ENCODE data around the gene ATAD3C. TPM values are rescaled to one million over a fixed set of nuclear protein-coding genes. Genes with fewer than 3 reads are reported as not detected.
"Not testable (repeated sequence)": the region's sequence is repeated elsewhere in the genome, so short reads cannot be mapped to it uniquely, and the experiment has no call there.

Gene ATAD3C
- total RNA-seq, 1 donor from 2014 or later = 0.23 TPM

- Mint-ChIP-seq H3K27me3 (ENCODE audit: low read depth) (peaks cover 7% of the 10 kb centered on the region), H3K36me3 (ENCODE audit: low read depth) (no peaks in the 10 kb centered on the region), H3K4me3 (no peak overlapping the region), H3K4me1 (no peaks in the 10 kb centered on the region), H3K27ac (ENCODE audit: unreplicated experiment) (no peak overlapping the region), H3K9me3 (no peaks in the 10 kb centered on the region)
- TF ChIP-seq CTCF (conservative IDR thresholded peaks at IDR 0.05) = no peak
- no peak for DNase-seq (ENCODE audit: low read depth, low spot score)
These were observed 3.4 kb downstream of the ATAD3C start for GRCh38 chr1:1452882-1453281.

DNA sequence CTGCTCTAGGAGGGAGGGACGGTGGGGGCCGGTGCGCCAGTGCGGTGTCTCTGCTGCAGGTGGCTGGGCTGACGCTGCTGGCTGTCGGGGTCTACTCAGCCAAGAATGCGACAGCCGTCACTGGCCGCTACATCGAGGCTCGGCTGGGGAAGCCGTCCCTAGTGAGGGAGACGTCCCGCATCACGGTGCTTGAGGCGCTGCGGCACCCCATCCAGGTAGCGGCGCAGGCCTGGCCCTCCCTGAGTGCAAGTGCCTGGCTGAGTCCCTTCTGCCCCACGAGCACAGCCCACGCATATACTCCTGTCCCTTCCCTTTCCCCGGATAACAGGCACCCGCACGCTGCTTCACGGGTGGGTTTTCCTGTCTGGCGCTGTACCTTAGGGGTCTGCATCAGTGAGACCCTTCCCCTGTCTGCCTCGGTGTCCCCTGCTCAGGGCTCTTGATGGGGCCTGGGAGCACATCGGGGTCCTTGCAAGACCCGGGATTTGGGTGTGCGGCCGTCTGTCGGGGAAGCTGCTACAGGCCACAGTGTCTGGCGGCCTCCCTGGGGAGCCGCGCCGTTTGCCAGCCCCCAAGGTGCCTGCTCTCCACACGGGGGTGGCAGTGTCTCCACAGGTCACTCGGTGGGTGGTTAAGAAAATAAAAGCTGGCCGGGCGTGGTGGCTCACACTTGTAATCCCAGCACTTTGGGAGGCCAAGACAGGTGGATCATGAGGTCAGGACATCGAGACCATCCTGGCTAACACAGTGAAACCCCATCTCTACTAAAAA lies 5.0 kb downstream of the ATAD3C start:
- H3K36me3 Mint-ChIP-seq (ENCODE audit: low read depth); H3K9me3 Mint-ChIP-seq; H3K27ac Mint-ChIP-seq (ENCODE audit: unreplicated experiment); H3K4me1 Mint-ChIP-seq; DNase-seq (ENCODE audit: low read depth, low spot score); H3K27me3 Mint-ChIP-seq (ENCODE audit: low read depth); H3K4me3 Mint-ChIP-seq: not testable (repeated sequence)

- H3K9me3 Mint-ChIP-seq = no peaks in the 10 kb centered on the region
- H3K36me3 Mint-ChIP-seq (ENCODE audit: low read depth) = no peaks in the 10 kb centered on the region
- no peak for TF ChIP-seq CTCF (conservative IDR thresholded peaks at IDR 0.05)
- no peak for DNase-seq (ENCODE audit: low read depth, low spot score)
- no peaks in the 10 kb centered on the region for H3K27me3 Mint-ChIP-seq (ENCODE audit: low read depth)
- H3K27ac Mint-ChIP-seq (ENCODE audit: unreplicated experiment) = no peak overlapping the region
- no peaks in the 10 kb centered on the region for H3K4me1 Mint-ChIP-seq
- no peak overlapping the region for H3K4me3 Mint-ChIP-seq
These were observed 5.9 kb downstream of the ATAD3C start for GRCh38 chr1:1455366-1455884.

DNA sequence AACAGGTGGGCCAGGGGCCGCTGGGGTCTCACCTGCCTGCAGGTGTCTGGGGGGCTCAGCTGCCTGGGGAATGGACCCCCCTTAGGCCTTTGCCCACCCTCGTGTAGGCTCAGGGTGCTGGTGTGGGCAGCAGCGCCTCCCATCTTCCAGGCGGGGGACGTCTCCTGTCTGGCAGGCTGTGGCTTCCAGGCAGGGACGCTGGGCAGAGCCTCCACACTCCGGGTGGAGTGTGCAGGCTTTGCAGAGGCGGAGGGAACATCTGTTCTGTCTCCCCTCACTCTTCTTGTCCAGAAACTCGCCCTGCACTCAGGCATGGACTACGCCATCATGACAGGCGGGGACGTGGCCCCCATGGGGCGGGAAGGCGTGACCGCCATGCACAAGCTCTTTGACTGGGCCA lies 6.4 kb downstream of the ATAD3C start:
- not testable (repeated sequence) for H3K4me1 Mint-ChIP-seq; H3K36me3 Mint-ChIP-seq (ENCODE audit: low read depth); DNase-seq (ENCODE audit: low read depth, low spot score); H3K27me3 Mint-ChIP-seq (ENCODE audit: low read depth); H3K4me3 Mint-ChIP-seq; H3K9me3 Mint-ChIP-seq; H3K27ac Mint-ChIP-seq (ENCODE audit: unreplicated experiment)

- not testable (repeated sequence) for H3K4me1 Mint-ChIP-seq; H3K36me3 Mint-ChIP-seq (ENCODE audit: low read depth); H3K4me3 Mint-ChIP-seq; H3K27ac Mint-ChIP-seq (ENCODE audit: unreplicated experiment); H3K27me3 Mint-ChIP-seq (ENCODE audit: low read depth); H3K9me3 Mint-ChIP-seq; DNase-seq (ENCODE audit: low read depth, low spot score)
These were observed 7.3 kb downstream of the ATAD3C start for GRCh38 chr1:1456683-1457255.

GRCh38 chr1:1459156-1459555 lies 9.7 kb downstream of the ATAD3C start:
- not testable (repeated sequence) for H3K4me1 Mint-ChIP-seq; H3K4me3 Mint-ChIP-seq; H3K36me3 Mint-ChIP-seq (ENCODE audit: low read depth); H3K27me3 Mint-ChIP-seq (ENCODE audit: low read depth); H3K9me3 Mint-ChIP-seq; DNase-seq (ENCODE audit: low read depth, low spot score); H3K27ac Mint-ChIP-seq (ENCODE audit: unreplicated experiment)

- not testable (repeated sequence) for H3K27me3 Mint-ChIP-seq (ENCODE audit: low read depth); DNase-seq (ENCODE audit: low read depth, low spot score); H3K27ac Mint-ChIP-seq (ENCODE audit: unreplicated experiment); H3K36me3 Mint-ChIP-seq (ENCODE audit: low read depth); H3K4me1 Mint-ChIP-seq; H3K4me3 Mint-ChIP-seq; H3K9me3 Mint-ChIP-seq
These were observed 10.2 kb downstream of the ATAD3C start for GRCh38 chr1:1459711-1460110.

GRCh38 chr1:1460540-1461130 lies 11.1 kb downstream of the ATAD3C start:
- no peaks in the 10 kb centered on the region for H3K4me1 Mint-ChIP-seq
- no peak for DNase-seq (ENCODE audit: low read depth, low spot score)
- no peaks in the 10 kb centered on the region for H3K27me3 Mint-ChIP-seq (ENCODE audit: low read depth)
- no peak overlapping the region for H3K4me3 Mint-ChIP-seq
- no peaks in the 10 kb centered on the region for H3K9me3 Mint-ChIP-seq
- TF ChIP-seq CTCF (conservative IDR thresholded peaks at IDR 0.05) = no peak
- no peaks in the 10 kb centered on the region for H3K36me3 Mint-ChIP-seq (ENCODE audit: low read depth)
- no peak overlapping the region for H3K27ac Mint-ChIP-seq (ENCODE audit: unreplicated experiment)

Data from neural crest cell (in vitro differentiated cells).